Naive B cell (primary cell): ENCODE results near the gene PSMF1. TPM values are rescaled to one million over a fixed set of nuclear protein-coding genes. Genes with fewer than 3 reads are reported as not detected.

Experiments
- polyA plus RNA-seq, 6 donors: library from polyadenylated mRNA; unstranded; fragments of 300-500 nt; fragmentation: Illumina TruSeq; gene quantifications; one replicate each; pipeline ENCODE4 v1.2.3, GENCODE V29; 2021; ENCODE audit warnings: low read depth in 6 of 6

Gene PSMF1
- polyA plus RNA-seq, 6 donors from 2014 or later = 138 to 181 (median 160) TPM

Other genes with a start within 250 kb of the PSMF1 start
- gene ANGPT4, start 202.3 kb upstream of the PSMF1 start, polyA plus RNA-seq = not detected
- not detected for gene RSPO4, start 116.3 kb upstream of the PSMF1 start, polyA plus RNA-seq
- gene TMEM74B, start 66.4 kb downstream of the PSMF1 start, polyA plus RNA-seq = not detected
- gene C20orf202, start 84.9 kb downstream of the PSMF1 start, polyA plus RNA-seq = under 1 TPM in 1 of 6 donors, not detected in 5; 0.41 TPM
- not detected for gene RAD21L1, start 107.4 kb downstream of the PSMF1 start, polyA plus RNA-seq
- gene SNPH, start 147.7 kb downstream of the PSMF1 start, polyA plus RNA-seq = under 1 TPM in 5 of 6 donors, not detected in 1; 0.31 to 0.37 (median 0.35) TPM
- 1 to 10 TPM in 2 of 6 donors, under 1 TPM in 3, not detected in 1; 0.60 to 1.4 (median 0.96) TPM for gene SDCBP2, start 210.5 kb downstream of the PSMF1 start, polyA plus RNA-seq